Osteocyte (in vitro differentiated cells): ENCODE measurements around the gene AIG1. TPM values are rescaled to one million over a fixed set of nuclear protein-coding genes. Genes with fewer than 3 reads are reported as not detected.
"Not testable (repeated sequence)": the region's sequence is repeated elsewhere in the genome, so short reads cannot be mapped to it uniquely, and the experiment has no call there.

Experiments
- DNase-seq: peaks from one replicate; pipeline ENCODE4 v3.0.0; 2021; ENCODE audit warnings: mixed read lengths; ENCODE audit not compliant: unreplicated experiment; ENCODE audit errors: extremely low spot score
- H3K27ac Mint-ChIP-seq: one replicate; pipeline ENCODE4 v1.8.0; 2021; ENCODE audit warnings: mild to moderate bottlenecking, mixed read lengths; ENCODE audit not compliant: unreplicated experiment
- H3K27me3 Mint-ChIP-seq: one replicate; pipeline ENCODE4 v1.8.0; 2021; ENCODE audit warnings: mixed read lengths; ENCODE audit not compliant: unreplicated experiment
- H3K36me3 Mint-ChIP-seq: one replicate; pipeline ENCODE4 v1.8.0; 2021; ENCODE audit warnings: mixed read lengths; ENCODE audit not compliant: unreplicated experiment
- H3K4me1 Mint-ChIP-seq: one replicate; pipeline ENCODE4 v1.8.0; 2021; ENCODE audit warnings: mixed read lengths; ENCODE audit not compliant: unreplicated experiment
- H3K4me3 Mint-ChIP-seq: one replicate; pipeline ENCODE4 v1.8.0; 2021; ENCODE audit warnings: mild to moderate bottlenecking, moderate library complexity, mixed read lengths; ENCODE audit not compliant: unreplicated experiment
- H3K9me3 Mint-ChIP-seq: one replicate; pipeline ENCODE4 v1.8.0; 2021; ENCODE audit warnings: mixed read lengths; ENCODE audit not compliant: unreplicated experiment
- total RNA-seq: library from RNA; stranded (reverse); gene quantifications from 2 replicates; pipeline ENCODE4 v1.2.1, GENCODE V29; 2021
- TF ChIP-seq, protein P1 (sequence below): fragments of 200-600 bp; sonication (generic); IDR thresholded peaks from 2 replicates; pipeline ENCODE4 v1.5.0; 2021; ENCODE audit warnings: antibody characterized with exemption, mild to moderate bottlenecking, moderate library complexity

The AIG1 gene
- total RNA-seq, 1 donor from 2014 or later: 40.5 TPM

DNA sequence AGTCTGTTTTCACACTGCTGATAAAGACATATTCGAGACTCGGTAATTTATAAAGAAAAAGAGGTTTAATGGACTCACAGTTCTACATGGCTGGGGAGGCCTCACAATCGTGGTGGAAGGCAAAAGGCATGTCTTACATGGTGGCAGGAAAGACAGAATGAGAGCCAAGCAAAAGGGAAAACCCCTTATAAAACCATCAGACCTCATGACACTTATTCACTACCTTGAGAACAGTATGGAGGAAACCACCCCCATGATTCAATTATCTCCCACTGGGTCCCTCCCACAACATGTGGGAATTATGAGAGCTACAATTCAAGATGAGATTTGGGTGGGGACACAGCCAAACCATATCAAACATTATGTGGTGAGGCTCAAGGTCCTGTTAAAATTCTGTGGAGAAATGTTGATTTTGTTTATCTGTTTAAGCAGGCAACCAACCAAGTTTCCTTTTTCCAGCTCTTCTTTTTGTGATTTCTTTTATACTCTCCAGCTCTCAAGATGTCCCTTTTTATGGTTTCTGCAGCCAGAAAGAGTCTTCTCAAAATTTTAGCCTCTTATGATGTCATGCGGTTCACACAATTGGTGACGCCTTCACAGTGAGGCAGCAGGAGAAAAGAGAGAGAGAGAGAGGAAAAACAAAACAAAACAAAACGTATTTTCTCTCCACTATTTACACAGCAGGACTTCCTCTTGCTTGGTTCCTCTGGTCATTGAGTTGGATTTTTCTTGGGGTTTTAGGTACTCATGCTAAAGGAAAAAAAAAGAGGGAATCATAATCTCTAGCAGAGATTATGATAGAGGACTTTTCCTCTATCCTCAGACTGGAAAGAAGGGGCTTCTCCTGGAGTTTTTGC is 18.0 kb downstream of the AIG1 start:
- H3K27me3 Mint-ChIP-seq: no peaks in the 10 kb centered on the region
- H3K4me1 Mint-ChIP-seq: peaks cover 6% of the 10 kb centered on the region
- no peak overlapping the region for H3K27ac Mint-ChIP-seq
- DNase-seq: no peak
- TF ChIP-seq, protein P1, sequence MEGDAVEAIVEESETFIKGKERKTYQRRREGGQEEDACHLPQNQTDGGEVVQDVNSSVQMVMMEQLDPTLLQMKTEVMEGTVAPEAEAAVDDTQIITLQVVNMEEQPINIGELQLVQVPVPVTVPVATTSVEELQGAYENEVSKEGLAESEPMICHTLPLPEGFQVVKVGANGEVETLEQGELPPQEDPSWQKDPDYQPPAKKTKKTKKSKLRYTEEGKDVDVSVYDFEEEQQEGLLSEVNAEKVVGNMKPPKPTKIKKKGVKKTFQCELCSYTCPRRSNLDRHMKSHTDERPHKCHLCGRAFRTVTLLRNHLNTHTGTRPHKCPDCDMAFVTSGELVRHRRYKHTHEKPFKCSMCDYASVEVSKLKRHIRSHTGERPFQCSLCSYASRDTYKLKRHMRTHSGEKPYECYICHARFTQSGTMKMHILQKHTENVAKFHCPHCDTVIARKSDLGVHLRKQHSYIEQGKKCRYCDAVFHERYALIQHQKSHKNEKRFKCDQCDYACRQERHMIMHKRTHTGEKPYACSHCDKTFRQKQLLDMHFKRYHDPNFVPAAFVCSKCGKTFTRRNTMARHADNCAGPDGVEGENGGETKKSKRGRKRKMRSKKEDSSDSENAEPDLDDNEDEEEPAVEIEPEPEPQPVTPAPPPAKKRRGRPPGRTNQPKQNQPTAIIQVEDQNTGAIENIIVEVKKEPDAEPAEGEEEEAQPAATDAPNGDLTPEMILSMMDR: no peak
- H3K4me3 Mint-ChIP-seq: no peak overlapping the region
- peaks cover 11% of the 10 kb centered on the region for H3K36me3 Mint-ChIP-seq
- H3K9me3 Mint-ChIP-seq: peaks cover 14% of the 10 kb centered on the region

DNA sequence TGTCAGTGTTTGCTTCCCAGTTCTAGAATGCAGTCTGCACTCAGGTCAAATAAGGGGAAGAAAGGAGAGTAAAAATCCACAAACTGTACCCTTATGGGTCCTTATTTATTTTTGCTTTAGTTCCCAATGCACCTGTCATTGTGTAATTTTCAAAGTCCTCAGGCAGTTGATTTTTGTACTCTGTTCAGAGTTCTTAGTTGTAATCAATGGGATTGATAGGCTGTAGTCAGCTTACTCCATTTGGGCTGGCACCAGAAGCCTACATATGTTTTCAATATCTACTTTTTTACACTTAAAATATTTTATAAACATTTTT is 18.6 kb downstream of the AIG1 start:
- TF ChIP-seq, protein P1: no peak
- Mint-ChIP-seq H3K27me3 (no peaks in the 10 kb centered on the region), H3K4me3 (no peak overlapping the region), H3K4me1 (peaks cover 6% of the 10 kb centered on the region), H3K27ac (no peak overlapping the region), H3K9me3 (peaks cover 10% of the 10 kb centered on the region), H3K36me3 (peaks cover 8% of the 10 kb centered on the region)
- no peak for DNase-seq

DNA sequence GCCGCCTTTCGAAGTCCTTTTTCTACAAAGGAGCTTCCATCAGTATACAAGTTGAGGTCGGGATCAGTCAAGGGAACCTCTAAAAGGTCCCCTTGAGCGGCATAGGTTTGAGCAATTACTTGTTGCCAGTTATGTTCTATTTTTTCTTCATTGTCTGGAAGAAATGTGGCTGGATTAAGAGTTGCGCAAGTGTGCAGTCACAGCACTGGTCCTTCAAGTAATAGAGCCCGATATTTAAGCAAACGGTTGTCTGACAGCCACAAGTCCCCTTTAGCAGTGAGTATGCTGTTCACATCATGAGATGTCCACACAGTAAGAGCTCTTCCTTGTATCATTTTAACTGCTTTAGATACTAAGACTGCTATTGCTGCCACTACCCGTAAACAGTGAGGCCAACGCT is 21.6 kb downstream of the AIG1 start:
- not testable (repeated sequence) for DNase-seq, H3K4me3 Mint-ChIP-seq, H3K27ac Mint-ChIP-seq, H3K9me3 Mint-ChIP-seq, H3K36me3 Mint-ChIP-seq, H3K27me3 Mint-ChIP-seq, H3K4me1 Mint-ChIP-seq

DNA sequence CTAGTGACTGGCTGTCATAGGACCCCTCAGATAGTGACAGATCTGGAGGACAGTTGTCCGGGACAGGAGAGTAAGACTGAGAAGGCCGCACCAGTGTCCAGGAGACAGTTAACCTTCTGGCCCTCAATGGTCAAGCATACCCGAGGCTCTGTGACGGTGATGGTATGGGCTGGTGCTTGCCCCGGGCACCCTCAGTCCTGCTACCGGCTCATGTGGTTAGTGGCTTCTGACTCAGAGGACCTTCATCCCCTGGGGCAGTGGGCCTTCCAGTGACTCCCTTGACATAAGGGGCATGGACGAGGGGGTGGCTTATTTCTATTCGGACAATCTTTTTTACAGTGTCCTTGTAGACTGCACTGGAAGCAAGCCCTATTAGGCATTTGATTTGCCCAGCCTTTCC is 23.3 kb downstream of the AIG1 start:
- H3K27me3 Mint-ChIP-seq, H3K4me3 Mint-ChIP-seq, H3K27ac Mint-ChIP-seq, DNase-seq, H3K36me3 Mint-ChIP-seq, H3K4me1 Mint-ChIP-seq, H3K9me3 Mint-ChIP-seq: not testable (repeated sequence)

DNA sequence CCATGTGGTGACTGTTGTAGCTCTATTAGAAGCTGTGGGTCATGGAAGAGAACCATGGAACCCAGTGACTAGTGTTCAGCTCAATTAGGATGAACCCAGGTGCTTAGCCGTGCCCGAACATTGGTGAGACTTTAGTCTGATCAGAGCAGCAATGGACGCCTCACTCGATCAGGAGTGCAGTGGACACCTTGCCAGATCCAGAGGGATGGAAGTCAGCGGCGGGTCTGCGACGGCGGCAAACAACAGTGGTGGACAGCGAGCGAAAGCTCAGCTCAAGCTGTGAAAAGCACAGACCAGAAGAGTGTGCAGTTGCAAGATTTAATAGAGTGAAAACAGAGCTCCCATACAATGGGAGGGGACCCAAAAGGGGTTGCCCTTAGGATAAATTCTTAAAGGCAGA is 26.6 kb downstream of the AIG1 start:
- not testable (repeated sequence) for H3K4me3 Mint-ChIP-seq, H3K36me3 Mint-ChIP-seq, H3K27ac Mint-ChIP-seq

DNA sequence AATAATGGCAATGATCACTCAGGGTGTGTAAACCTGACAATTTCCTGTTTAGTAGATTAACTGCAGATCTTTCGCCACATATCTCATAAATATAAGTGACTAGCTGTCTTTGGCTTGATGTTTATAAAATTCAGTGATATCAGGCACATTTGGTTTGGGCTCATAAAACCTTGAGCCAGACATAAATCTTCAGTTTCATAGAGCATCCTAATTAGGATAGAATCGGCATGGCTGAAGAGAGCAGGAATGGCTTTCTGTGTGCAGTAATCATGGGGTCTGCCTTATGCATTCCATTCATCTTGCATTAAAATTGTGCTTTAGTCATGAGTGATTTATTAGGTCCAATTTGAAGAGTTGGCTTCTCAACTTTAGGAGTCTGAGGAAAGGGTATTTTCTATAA is 27.2 kb downstream of the AIG1 start:
- TF ChIP-seq, protein P1: no peak
- no peaks in the 10 kb centered on the region for H3K9me3 Mint-ChIP-seq
- H3K27me3 Mint-ChIP-seq: no peaks in the 10 kb centered on the region
- H3K27ac Mint-ChIP-seq: no peak overlapping the region
- DNase-seq: no peak
- no peaks in the 10 kb centered on the region for H3K4me1 Mint-ChIP-seq
- no peaks in the 10 kb centered on the region for H3K36me3 Mint-ChIP-seq
- no peak overlapping the region for H3K4me3 Mint-ChIP-seq

More for the DNA sequence above, 26.6 kb downstream of the AIG1 start:
- not testable (repeated sequence) for H3K4me1 Mint-ChIP-seq, DNase-seq, H3K27me3 Mint-ChIP-seq, H3K9me3 Mint-ChIP-seq
